GM19372 (cell line): Measurements from ENCODE around the gene TFPI2.
"Not testable (repeated sequence)": the region's sequence is repeated elsewhere in the genome, so short reads cannot be mapped to it uniquely, and the experiment has no call there.

Experiments used
- ATAC-seq: cut with Tn5 transposase; IDR thresholded peaks from one replicate; pipeline ENCODE4 v1.9.1; 2021; ENCODE audit warnings: mild to moderate bottlenecking, low read depth, moderate library complexity; ENCODE audit not compliant: unreplicated experiment

Gene TFPI2, protein sequence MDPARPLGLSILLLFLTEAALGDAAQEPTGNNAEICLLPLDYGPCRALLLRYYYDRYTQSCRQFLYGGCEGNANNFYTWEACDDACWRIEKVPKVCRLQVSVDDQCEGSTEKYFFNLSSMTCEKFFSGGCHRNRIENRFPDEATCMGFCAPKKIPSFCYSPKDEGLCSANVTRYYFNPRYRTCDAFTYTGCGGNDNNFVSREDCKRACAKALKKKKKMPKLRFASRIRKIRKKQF

DNA sequence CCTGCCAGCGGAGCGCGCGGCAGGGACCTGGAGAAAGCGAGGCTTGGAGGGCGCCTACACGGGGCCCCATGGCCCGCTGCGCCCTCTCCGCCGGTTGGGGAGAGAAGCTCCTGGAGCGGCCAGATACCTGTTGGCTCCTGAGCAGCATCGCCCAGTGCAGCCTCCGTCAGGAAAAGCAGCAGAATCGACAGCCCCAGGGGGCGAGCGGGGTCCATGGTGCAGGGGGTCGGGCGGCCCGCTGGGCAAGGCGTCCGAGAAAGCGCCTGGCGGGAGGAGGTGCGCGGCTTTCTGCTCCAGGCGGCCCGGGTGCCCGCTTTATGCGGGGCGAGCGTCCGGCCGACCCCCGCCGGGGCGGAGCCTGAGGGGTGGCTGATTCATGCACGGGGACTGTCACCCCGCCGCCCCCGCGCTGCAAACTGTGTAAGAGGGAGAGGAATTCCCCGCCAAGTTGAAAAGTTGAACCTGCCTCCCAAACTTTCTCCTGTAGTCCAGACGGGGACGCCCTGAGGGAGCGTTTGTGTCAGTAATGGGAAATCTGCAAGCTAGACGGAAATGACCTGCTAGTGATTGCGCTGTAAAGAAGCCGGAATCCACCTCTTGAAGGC, at the start of gene TFPI2:
TSS of gene TFPI2 (minus strand) at position 290 of the 605 bp plus-strand sequence. CDS start at position 215, 75 bp downstream.
- ATAC-seq: peak; percentile 51

DNA sequence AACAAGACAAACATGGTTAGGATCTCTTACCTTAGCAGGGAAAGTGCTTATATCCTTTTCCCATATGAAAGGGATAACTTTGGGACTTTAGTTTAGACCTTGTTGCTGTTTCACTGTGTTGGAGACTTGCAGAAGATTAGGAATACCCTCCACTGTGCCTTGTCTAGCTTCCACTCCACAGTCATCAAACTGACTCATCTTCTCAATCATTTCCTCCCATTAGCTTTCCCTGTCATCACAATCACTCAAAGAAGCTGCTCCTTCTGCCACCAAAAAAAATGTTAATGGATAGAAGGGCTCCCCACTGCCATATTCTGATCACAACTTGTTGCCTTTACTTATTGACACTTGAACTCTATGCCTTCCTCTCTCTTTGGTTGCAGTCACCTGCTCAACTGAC, 47.7 kb upstream of the TFPI2 start:
- no peak for ATAC-seq

DNA sequence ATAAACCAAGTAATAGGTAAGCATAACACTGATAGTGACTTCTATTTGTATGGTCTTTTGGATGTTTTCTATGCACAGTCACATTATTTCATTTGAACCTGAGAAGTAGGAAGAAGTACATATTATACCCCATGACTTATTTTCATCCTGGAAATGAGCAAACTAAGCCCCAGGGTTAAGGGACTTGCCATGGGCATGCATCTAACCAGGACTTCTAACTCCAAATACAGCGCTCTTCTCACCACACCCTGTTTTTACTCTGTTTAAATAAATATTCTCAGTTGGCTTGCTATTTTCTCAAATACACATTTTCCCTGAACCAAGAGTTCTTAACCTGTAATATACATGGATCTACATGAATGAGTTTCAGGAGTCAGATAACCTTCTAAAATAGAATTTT, 47.3 kb upstream of the TFPI2 start:
- no peak for ATAC-seq

DNA sequence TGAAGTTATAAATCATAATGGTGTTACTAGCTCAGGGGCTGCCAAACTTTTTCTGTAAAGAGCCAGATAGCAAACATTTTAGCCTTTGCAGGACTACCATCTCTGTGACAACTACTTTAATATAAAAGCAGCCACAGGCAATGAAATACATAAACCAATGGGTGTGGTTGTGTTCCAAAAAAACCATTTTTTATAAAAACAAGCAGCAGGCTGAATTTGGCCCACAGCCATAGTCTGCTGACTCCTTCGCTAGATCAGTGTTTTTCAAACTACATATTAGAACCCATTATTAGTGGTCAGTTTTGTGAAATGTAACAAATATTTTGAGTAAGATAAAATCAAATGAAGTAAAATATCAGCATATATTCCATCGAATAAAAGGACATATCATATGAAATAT, 44.5 kb upstream of the TFPI2 start:
- no peak for ATAC-seq

DNA sequence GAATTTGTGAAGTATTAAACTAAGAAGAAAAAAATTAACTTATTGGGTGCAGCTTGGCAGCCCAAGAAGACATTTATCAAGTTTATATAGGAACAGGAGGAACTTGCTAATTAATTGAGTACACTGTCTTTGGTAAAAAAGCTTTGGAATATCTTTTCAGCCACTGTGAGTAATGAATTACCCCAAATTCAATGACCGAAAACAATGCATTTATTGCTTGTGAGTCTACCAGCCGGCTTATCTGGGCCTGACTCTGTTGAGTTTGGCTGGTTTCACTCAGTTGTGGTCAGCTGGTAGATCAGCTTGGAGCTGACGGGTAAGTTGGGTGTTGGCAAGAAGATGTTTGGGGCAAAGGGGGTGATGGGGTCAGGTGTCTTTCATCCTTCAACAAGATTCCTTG, 42.6 kb upstream of the TFPI2 start:
- no peak for ATAC-seq

DNA sequence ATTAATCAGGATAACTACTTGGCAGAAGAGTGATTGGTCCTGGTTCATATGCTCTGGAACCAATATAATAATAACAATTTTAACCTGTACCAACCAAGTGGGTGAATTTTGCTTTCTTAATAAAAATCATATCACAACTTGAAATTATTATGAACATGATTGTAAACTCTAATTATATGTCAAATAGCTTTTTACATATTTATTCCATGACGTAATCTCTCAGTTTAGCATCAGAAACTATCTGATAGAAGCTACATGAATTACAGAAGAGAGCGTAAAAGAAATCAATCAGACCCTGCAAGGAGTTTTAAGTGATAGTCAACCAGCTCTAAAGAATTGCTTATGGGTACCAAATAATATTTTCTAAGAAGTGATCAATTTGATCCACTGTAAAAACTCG, 41.1 kb upstream of the TFPI2 start:
- no peak for ATAC-seq

DNA sequence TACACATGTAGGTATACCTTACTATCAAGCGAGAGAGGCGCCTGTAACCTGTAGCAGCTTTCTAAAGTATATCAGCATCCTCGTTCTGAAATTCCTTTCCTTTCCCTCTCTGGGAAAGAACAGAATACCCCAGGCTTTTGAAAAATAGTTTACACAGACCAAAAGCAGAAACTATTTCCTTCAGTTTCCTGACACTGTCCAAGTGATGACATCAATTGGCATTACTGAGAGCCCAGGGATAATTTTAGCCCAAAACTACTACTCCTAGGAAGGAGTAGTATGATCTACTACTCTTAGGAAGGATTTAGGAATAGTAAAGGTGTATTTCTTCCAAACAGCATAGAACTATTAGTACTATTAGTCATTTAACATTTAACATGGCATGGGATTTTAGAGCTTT, 37.0 kb upstream of the TFPI2 start:
- ATAC-seq: no peak

DNA sequence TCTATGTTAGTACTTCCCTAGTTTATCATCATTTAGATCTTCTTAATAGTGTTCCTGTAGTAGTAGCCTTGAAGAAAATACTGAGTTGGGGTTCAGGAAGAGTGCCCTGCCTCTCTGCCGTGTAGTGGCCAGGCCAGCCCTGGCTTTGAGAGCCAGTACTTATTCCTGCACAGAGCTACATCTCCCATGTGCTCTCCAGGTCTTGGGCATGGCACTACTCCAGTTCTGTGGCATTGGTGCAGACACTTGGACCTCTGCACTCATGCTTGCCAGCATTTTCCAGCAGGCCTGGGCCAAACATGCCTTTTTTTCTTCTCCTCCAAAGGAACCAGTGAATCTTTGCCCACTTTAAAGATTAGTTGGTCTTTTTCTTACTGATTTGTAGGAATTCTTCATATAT, 36.2 kb upstream of the TFPI2 start:
- no peak for ATAC-seq

DNA sequence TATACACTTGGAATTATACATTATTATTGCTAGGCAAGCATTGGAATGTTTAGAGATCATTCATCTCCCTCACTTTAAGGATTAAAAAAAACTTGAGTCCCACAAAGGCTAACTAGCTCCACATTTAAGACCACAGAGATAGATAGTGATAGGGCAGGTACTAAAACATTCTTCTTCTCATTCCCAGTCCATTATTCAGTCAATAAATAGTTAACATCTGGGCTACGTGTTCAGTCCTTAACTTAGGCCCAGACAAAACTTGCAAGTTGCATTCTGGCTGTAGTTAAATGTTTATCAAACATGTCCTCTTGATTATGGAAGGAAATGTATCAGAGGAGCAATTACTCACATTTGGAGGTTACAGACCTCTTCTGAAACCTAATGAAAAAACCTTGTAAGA, 33.4 kb upstream of the TFPI2 start:
- no peak for ATAC-seq

DNA sequence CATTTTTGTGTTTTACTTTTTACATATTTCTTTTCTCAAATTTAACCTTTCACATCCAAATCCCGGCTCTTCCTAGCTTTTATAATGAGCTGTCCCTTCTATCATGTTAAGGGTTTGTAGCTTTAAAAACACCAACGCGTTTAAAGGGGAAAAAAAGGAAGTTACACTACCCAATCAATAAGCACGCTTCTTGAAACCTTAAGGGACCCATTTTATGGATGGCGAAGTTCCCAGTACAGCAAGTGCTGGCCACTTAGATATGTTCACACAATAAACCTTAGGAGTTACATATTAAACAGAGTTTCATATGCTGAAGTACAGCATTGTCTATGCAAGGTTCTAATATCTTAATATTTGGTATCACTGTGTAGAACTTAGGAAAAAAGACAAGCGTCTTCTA, 32.7 kb upstream of the TFPI2 start:
- no peak for ATAC-seq

DNA sequence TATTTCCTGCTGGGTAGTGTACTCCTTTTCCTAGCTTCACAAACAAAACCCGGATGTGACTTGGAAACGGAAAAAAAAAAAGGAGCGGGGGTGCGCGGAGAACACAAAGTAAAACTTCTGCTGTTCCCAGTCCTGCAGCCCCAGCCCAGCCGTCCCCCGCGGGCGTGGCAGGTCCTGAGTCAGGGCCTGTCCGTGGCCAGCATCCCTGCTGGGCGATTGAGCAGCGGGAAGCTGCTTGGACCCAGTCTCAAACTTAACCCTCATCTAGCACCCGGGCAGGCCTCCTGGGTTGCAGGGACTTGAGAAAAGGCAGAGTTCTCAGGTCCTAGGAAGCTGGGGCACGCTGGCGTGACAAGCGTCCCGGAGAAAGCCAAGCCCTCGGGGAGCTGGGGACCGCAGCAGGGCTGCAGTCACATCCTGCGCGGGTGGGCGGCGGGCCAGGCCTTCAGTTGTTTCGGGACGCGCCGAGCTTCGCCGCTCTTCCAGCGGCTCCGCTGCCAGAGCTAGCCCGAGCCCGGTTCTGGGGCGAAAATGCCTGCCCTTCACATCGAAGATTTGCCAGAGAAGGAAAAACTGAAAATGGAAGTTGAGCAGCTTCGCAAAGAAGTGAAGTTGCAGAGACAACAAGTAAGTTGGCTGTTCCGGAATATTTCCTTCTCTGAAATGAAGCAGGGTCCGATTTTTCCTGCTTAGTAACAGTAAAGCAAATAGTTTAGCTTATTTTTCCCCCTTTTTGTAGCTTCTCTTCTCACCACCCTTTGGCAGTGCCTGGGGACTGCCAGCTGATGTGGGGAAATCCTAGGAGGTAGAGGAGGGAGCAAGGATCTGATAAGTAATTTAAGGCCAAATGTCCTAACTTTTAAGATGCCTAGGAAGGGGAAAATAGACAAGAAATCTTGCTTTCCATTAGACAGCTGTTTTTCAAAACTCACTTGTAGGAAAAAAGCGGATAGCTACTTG, 31.3 kb upstream of the TFPI2 start, which contains the start of gene GNG11:
TSS of gene GNG11 (plus strand) at position 129 of the 960 bp plus-strand sequence. CDS start at position 532, 403 bp downstream.
- peak; percentile 96 for ATAC-seq

DNA sequence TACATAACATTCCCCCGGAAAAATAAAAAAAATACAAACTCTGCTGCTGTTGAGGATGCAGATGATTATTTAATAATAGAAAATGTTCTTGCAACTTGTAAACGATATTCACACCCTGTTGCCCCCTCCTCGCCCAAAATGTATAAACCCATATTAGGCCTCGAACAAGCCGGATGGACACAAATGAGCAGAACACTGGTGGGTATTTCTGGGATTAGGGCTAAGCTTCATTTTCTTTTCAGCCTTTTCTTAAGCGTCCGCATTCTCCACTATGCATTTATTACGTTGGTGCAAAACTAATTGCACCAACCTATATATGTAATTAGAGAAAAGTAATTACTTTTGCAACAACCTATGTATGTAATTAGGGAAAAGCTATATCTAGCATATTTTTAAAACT, 30.6 kb upstream of the TFPI2 start:
- ATAC-seq: no peak

DNA sequence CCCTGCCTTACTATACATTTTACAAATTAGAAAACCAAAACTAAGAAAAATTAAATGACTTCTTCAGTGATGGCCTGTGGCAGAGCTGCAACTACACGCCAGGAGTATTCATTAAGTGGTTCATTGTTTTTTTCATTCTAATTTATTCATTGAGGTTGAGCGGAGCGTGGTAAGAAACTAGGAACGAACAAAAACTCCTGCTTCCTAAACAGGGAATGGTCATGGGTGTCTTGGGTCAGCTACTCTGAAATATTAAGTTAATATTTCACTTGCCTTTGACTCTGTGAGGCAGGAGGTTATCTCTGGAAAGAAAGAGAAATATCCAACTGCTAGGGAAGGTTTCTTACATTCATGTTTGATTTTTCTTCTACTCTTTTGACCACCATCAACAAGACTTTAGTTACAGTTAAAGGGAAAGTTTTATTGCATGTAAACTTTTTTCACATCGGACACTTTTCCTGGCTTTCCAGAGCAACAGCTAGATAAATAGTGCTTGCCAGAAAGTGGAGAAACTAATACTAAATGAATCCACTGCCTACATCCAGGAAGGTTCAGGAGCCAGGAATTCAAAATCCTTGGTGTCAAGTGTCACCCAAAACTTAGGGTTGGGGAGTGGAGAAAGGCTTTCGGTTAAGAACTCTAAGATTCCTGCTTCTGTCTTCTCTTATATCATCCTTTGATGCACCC, 30.1 kb upstream of the TFPI2 start:
- no peak for ATAC-seq

DNA sequence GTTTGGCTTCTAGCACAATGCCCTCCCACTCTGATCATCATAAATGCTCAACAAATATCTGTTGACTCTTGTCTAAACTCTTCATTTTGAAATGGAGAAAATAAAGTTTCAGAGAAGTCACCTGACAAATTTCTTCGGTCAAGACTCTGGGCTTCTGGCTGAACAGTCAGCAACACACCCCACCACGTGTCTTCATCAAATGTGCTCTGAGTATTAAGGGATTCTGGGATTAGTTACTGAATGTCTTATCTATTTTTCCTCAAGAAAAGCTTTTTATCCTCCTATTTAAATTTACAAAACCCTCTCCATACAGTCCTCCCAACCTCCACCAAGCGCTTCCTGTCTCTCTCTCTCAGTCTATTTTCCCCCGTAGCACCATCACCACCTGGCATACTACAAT, 25.8 kb upstream of the TFPI2 start:
- not testable (repeated sequence) for ATAC-seq

DNA sequence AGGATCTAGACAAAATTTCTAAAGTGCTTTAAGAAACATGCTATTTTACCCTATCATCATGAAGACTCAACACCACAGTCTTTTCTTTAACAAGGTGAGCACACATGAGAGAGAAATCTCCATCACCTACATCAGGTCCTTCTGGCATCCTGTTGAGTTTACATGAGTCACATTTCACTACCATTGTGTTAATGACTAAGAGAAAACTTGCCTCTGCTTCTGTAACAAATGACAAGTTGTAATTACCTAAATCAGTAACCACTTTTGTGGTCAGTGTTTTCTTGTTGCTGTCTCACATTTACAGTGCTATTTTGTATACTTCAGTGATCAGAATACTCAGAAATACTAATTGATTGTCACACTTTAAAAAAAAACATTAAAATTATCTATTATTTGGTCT, 25.3 kb upstream of the TFPI2 start:
- ATAC-seq: not testable (repeated sequence)

DNA sequence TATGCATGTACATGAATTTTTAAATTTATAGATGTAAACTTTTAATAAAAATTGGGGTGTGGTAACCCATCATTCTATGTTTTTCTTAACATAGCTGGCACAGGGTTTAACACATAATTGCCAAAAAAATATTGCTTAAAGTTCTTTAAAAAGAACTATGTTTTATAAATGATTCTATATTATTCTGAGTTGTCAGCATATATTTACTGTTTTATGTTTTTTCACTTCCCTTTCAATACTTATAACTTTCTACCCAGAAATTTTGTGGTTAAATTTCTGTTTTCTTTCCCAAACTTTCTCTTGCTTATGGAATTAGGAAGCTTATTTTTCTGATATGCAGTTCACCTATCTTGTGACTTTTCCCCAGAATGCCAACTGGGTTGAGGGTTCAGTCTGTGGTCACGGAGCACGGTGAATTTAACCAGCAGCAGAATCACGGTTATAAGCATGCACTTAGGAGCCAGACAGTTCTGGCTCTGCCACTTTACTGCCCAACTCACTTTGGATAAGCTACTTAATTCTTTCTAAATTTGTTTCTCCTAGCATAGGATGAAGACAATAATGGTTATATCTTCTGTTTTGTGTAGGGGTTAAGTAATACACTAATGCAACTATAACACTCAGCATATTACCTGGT, 24.8 kb upstream of the TFPI2 start:
- ATAC-seq: not testable (repeated sequence)

DNA sequence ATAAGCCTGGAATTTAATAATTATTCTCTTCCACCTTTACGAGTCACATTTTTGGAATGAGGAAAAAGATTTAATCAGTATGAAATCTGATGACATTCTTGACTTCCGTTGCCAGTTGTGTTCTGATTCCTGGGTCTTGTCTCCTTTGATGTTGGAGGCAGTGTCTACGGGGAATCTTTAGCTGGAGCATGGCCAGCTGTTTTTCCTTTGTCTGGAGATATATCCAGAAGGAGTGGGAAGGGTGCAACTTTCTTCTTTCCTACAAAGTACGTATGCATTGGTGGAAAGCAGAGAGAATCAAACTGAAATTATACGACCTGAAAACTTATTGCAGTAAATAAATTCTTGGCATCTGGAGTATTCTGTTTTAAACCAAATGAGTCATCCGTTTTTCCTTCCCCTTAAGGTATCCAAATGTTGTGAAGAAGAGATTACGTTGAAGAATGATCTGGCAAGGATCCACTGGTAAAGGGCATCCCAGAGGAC, 24.1 kb upstream of the TFPI2 start:
- ATAC-seq: no peak

DNA sequence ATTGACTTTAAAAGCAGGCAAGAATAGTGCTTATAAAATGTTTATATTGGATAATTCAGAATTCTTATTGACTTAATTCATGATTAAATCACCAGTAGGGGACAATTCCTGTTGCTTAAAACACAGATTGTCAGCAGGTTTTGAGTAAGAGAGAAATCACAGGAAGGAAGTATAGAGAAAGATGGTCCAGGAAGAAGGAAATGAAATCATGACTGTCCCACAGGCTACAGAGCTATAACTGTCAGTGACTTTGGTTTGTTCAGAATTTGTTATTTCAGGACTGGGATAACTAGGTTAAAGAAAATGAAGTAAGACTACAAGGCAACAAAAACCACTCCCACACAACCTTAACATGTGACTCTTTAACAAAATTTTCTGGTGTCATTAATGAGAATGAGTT, 22.6 kb upstream of the TFPI2 start:
- ATAC-seq: no peak

DNA sequence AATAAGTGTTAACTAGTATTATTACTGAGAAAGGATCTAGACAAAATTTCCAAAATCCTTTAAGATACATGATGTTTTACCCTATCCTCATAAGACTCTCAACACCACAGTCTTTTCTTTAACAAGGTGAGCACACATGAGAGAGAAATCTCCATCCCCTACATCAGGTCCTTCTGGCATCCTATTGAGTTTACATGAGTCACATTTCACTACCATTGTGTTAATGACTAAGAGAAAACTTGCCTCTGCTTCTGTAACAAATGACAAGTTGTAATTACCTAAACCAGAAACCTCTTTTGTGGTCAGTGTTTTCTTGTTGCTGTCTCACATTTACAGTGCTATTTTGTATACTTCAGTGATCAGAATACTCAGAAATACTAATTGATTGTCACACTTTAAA, 21.1 kb upstream of the TFPI2 start:
- ATAC-seq: not testable (repeated sequence)

DNA sequence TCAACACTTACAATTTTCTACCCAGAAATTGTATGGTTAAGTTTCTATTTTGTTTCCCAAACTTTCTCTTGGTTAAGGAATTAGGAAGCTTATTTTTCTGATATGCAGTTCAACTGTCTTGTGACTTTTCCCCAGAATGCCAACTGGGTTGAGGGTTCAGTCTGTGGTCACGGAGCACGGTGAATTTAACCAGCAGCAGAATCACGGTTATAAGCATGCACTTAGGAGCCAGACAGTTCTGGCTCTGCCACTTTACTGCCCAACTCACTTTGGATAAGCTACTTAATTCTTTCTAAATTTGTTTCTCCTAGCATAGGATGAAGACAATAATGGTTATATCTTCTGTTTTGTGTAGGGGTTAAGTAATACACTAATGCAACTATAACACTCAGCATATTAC, 20.7 kb upstream of the TFPI2 start:
- not testable (repeated sequence) for ATAC-seq
